MM.1S (cell line): ENCODE results near the gene ZDHHC12.

Experiments used
- DNase-seq: peaks from one replicate; pipeline ENCODE4 v3.0.0-alpha.2; 2015
- H2AFZ ChIP-seq: fragments of 300-600 bp; sonication (generic); 2 replicates; pipeline ENCODE4 v1.6.0; 2016; ENCODE audit warnings: antibody characterized with exemption, low read length
- H3F3A ChIP-seq: fragments of 300-600 bp; sonication (generic); 2 replicates; pipeline ENCODE4 v1.6.1; 2016; ENCODE audit warnings: mild to moderate bottlenecking, antibody characterized with exemption, low read length, moderate library complexity, mixed read lengths; ENCODE audit not compliant: insufficient read depth
- H3K27ac ChIP-seq: fragments of 300-600 bp; sonication (generic); 2 replicates; pipeline ENCODE4 v1.5.1; 2016; ENCODE audit warnings: mild to moderate bottlenecking, low read length
- H3K27me3 ChIP-seq: fragments of 300-600 bp; sonication (generic); replicated peaks from 2 replicates; pipeline ENCODE4 v1.6.0; 2016; ENCODE audit warnings: low read length; ENCODE audit not compliant: insufficient read depth
- H3K36me3 ChIP-seq: fragments of 300-600 bp; sonication (generic); replicated peaks from 2 replicates; pipeline ENCODE4 v1.6.1; 2016; ENCODE audit warnings: mild to moderate bottlenecking, low read length, mixed read lengths; ENCODE audit not compliant: insufficient read depth
- H3K4me1 ChIP-seq: fragments of 300-600 bp; sonication (generic); 2 replicates; pipeline ENCODE4 v1.6.1; 2016; ENCODE audit warnings: low read length, mixed read lengths
- H3K4me2 ChIP-seq: fragments of 300-600 bp; sonication (generic); 2 replicates; pipeline ENCODE4 v1.6.0; 2016; ENCODE audit warnings: low read depth, low read length
- H3K4me3 ChIP-seq: fragments of 300-600 bp; sonication (generic); 2 replicates; pipeline ENCODE4 v1.5.1; 2016; ENCODE audit warnings: low read length, mixed read lengths
- H3K79me2 ChIP-seq: fragments of 300-600 bp; sonication (generic); 2 replicates; pipeline ENCODE4 v1.6.1; 2016; ENCODE audit warnings: mixed run types, low read length, mixed read lengths
- H3K9ac ChIP-seq: fragments of 300-600 bp; sonication (generic); 2 replicates; pipeline ENCODE4 v1.6.1; 2016; ENCODE audit warnings: low read length, mixed read lengths
- H3K9me2 ChIP-seq: fragments of 300-600 bp; sonication (generic); replicated peaks from 2 replicates; pipeline ENCODE4 v1.6.1; 2016; ENCODE audit warnings: mild to moderate bottlenecking, low read length, mixed read lengths; ENCODE audit not compliant: insufficient read depth
- H3K9me3 ChIP-seq: fragments of 300-600 bp; sonication (generic); replicated peaks from 2 replicates; pipeline ENCODE4 v1.6.1; 2016; ENCODE audit warnings: mild to moderate bottlenecking, low read length, mixed read lengths; ENCODE audit not compliant: insufficient read depth
- H4K20me1 ChIP-seq: fragments of 300-600 bp; sonication (generic); 2 replicates; pipeline ENCODE4 v1.6.1; 2016; ENCODE audit warnings: mild to moderate bottlenecking, low read length, moderate library complexity, mixed read lengths; ENCODE audit not compliant: insufficient read depth
- EZH2 ChIP-seq: fragments of 300-600 bp; sonication (generic); optimal IDR thresholded peaks from 2 replicates; pipeline ENCODE3; 2017; ENCODE audit warnings: low read depth, mild to moderate bottlenecking, antibody characterized with exemption, low read length, mixed read lengths
- EZH2phosphoT487 ChIP-seq: fragments of 300-600 bp; sonication (generic); IDR thresholded peaks from 2 replicates; pipeline ENCODE4 v1.6.1; 2018; ENCODE audit warnings: antibody characterized with exemption, low read length
- TF ChIP-seq, protein P1 (sequence below): fragments of 300-600 bp; sonication (generic); IDR thresholded peaks from 2 replicates; pipeline ENCODE4 v1.5.1; 2016; ENCODE audit warnings: antibody characterized with exemption, low read length, mixed read lengths

The ZDHHC12 gene

DNA sequence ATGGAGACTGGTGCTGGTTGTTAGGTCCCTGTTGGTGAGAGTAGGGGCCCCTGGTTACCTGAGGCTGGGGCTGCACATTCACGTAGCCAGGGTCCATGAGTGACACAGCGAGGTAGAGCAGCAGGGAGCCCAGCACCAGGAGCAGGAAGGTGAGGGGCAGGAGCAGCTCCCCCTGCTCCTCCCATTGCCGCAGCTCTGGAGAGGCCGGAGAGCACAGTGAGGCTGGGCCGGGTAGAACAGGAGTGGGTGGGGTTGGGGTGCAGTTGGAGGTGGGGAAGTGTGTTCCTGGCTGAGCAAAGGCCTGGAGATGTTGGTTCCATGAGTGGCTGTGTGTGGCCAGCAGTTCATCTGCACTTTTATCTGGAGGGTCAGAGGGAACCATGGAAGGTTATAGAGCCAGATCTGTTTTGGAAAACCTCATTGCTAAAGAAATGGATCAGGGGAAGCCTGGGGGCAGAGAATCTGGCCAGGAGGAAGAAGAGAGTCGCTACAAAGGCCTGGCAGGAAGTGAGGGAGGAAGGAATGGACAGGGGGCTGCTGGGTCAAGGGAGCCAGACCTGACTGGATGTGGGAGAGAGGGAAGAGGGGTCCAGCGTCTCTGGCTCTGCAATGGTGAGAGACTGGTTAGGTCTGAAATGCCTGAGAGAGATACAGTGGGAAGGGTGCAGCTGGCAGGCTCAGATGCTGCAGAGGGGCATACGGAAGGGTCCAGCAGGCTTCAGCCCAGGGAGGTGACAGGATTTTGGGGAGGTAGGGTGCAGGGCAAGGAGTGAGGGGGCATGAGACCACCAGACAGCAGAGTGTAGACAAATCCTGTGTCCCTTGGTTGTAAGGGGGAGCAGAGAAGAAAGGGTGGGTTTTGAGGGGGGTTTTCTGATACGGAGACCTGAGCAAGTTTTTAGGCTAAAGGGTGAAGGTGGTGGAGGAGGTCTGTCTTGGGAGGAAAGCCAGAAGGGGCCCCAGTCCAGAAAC is 1.3 kb downstream of the ZDHHC12 start:
- TF ChIP-seq EZH2: no peak
- TF ChIP-seq, protein P1, sequence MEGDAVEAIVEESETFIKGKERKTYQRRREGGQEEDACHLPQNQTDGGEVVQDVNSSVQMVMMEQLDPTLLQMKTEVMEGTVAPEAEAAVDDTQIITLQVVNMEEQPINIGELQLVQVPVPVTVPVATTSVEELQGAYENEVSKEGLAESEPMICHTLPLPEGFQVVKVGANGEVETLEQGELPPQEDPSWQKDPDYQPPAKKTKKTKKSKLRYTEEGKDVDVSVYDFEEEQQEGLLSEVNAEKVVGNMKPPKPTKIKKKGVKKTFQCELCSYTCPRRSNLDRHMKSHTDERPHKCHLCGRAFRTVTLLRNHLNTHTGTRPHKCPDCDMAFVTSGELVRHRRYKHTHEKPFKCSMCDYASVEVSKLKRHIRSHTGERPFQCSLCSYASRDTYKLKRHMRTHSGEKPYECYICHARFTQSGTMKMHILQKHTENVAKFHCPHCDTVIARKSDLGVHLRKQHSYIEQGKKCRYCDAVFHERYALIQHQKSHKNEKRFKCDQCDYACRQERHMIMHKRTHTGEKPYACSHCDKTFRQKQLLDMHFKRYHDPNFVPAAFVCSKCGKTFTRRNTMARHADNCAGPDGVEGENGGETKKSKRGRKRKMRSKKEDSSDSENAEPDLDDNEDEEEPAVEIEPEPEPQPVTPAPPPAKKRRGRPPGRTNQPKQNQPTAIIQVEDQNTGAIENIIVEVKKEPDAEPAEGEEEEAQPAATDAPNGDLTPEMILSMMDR: no peak
- TF ChIP-seq EZH2phosphoT487: no peak
- Histone ChIP-seq H3K4me1 (peaks cover 7% of the 10 kb centered on the region; the same call in 1 of the 2 replicates), H3F3A (peaks cover 6% of the 10 kb centered on the region; the same call in 1 of the 2 replicates), H2AFZ (no peak overlapping the region), H3K4me3 (peak overlapping the region; percentile 78), H3K4me2 (peak overlapping the region; percentile 63), H3K79me2 (peaks cover 21% of the 10 kb centered on the region), H3K9ac (peak overlapping the region; percentile 85), H3K27me3 (no peaks in the 10 kb centered on the region), H3K9me3 (no peaks in the 10 kb centered on the region), H3K27ac (no peak overlapping the region), H3K9me2 (no peaks in the 10 kb centered on the region), H4K20me1 (no peaks in the 10 kb centered on the region), H3K36me3 (no peaks in the 10 kb centered on the region)
- no peak for DNase-seq

DNA sequence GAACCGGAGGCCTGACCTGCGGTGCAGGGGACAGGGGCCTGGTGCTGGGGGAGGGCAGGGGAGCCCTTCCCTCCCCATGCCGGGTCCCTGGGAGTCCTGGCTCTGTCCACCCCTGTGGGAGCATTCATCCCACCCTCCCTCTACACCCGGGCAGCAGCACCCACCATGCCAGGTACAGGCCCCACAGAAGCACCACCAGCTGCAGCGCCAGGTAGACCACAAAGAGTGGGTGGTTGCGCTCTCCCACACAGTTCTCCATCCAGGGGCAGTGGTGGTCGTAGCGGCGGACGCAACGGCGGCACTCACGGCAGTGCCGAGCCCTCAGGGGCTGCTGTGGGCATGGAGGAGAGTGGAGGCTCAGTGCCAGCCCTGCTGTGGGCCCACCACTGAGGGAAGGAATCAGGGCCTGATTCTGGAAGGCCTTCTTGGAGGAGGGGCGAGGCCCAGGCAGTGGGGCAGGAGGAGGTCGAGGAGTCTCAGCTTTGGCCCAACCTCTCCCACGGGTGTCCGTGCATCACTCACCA is 2.4 kb downstream of the ZDHHC12 start:
- Histone ChIP-seq H3K27ac (no peak overlapping the region), H3K9me2 (no peaks in the 10 kb centered on the region), H3K9me3 (no peaks in the 10 kb centered on the region), H3K79me2 (peaks cover 21% of the 10 kb centered on the region), H3K4me2 (no peak overlapping the region), H3F3A (peaks cover 6% of the 10 kb centered on the region; the same call in 1 of the 2 replicates), H3K4me3 (no peak overlapping the region), H3K9ac (no peak overlapping the region), H3K27me3 (no peaks in the 10 kb centered on the region), H3K4me1 (peaks cover 7% of the 10 kb centered on the region; the same call in 1 of the 2 replicates), H3K36me3 (no peaks in the 10 kb centered on the region), H2AFZ (no peak overlapping the region), H4K20me1 (no peaks in the 10 kb centered on the region)
- DNase-seq: no peak
- TF ChIP-seq, protein P1: no peak
- TF ChIP-seq EZH2: no peak
- no peak for TF ChIP-seq EZH2phosphoT487

DNA sequence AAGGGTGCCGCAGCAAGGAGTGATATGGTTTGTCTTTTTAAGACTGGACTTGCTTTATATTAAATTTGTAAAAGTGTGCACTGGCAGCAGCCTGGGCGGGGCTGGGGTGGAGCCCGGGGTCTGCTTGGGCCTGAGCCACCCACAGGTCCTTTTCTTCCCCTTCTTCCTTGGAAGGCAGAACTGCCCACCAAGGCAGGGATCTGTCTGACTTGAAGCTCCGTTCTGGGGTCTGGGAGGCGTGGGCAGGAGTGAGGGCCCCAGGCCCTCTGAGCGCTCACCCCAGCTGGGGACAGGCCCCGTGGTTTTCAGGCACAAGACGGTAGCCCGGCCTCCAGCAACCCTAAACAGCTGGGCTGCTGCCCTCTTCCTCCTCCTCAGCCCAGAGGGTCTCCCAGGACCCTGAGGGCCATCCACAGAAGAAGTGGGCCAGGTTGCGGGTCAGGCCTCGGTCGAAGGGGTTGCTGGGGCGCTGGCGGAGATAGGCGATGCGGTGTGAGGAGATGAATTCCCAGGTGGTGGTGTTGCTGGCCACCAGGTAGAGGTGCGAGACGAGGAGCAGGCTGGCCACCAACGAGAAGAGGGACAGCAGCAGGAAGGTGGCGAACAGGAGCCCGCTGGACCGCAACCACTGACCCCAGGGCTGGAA is 3.0 kb downstream of the ZDHHC12 start:
- DNase-seq: no peak
- Histone ChIP-seq H3K27ac (no peak overlapping the region), H3K27me3 (no peaks in the 10 kb centered on the region), H2AFZ (no peak overlapping the region), H3K9me2 (no peaks in the 10 kb centered on the region), H4K20me1 (no peaks in the 10 kb centered on the region), H3K79me2 (peaks cover 21% of the 10 kb centered on the region), H3F3A (peaks cover 6% of the 10 kb centered on the region; the same call in 1 of the 2 replicates), H3K9me3 (no peaks in the 10 kb centered on the region), H3K9ac (no peak overlapping the region), H3K4me3 (no peak overlapping the region), H3K36me3 (no peaks in the 10 kb centered on the region), H3K4me2 (no peak overlapping the region), H3K4me1 (peaks cover 7% of the 10 kb centered on the region; the same call in 1 of the 2 replicates)
- TF ChIP-seq EZH2phosphoT487 (no peak), EZH2 (no peak)
- TF ChIP-seq, protein P1: no peak
